ENCODE data around the gene PDP2. TPM values are rescaled to one million over a fixed set of nuclear protein-coding genes. Genes with fewer than 3 reads are reported as not detected.

PDP2 gene
- total and polyA plus RNA-seq, 10 donors, result 1.0 to 9.6 (median 5.6) TPM

DNA sequence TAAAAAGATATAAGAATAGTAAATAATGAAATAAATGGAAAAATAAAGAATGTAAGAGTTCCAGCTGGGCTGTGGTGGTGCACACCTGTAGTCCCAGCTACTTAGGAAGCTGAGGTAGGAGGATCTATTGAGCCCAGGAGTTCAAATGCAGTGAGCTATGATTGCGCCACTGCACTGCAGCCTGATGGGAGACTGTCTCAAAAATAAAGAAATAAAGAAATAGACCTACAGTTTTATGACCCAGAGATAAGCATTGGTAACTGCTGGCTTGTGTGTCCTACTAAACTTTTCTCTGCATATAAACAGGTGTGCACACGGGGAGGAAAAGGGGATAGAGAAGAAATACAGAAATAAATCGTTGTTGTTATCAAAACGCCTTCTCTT is 7.8 kb upstream of the PDP2 start:
- TF ChIP-seq POLR2A (IDR thresholded peaks at IDR 0.05), result no peak
- TF ChIP-seq, protein P1, sequence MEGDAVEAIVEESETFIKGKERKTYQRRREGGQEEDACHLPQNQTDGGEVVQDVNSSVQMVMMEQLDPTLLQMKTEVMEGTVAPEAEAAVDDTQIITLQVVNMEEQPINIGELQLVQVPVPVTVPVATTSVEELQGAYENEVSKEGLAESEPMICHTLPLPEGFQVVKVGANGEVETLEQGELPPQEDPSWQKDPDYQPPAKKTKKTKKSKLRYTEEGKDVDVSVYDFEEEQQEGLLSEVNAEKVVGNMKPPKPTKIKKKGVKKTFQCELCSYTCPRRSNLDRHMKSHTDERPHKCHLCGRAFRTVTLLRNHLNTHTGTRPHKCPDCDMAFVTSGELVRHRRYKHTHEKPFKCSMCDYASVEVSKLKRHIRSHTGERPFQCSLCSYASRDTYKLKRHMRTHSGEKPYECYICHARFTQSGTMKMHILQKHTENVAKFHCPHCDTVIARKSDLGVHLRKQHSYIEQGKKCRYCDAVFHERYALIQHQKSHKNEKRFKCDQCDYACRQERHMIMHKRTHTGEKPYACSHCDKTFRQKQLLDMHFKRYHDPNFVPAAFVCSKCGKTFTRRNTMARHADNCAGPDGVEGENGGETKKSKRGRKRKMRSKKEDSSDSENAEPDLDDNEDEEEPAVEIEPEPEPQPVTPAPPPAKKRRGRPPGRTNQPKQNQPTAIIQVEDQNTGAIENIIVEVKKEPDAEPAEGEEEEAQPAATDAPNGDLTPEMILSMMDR (IDR thresholded peaks at IDR 0.05 in 8 of 11, conservative IDR thresholded peaks at IDR 0.05 in 3 of 11), result no peak
- no peak for TF ChIP-seq POLR2AphosphoS5 (IDR thresholded peaks at IDR 0.05)
- intact Hi-C loops (cut with DNase I; ENCODE audit: low total_unique reads), result no loop called here

DNA sequence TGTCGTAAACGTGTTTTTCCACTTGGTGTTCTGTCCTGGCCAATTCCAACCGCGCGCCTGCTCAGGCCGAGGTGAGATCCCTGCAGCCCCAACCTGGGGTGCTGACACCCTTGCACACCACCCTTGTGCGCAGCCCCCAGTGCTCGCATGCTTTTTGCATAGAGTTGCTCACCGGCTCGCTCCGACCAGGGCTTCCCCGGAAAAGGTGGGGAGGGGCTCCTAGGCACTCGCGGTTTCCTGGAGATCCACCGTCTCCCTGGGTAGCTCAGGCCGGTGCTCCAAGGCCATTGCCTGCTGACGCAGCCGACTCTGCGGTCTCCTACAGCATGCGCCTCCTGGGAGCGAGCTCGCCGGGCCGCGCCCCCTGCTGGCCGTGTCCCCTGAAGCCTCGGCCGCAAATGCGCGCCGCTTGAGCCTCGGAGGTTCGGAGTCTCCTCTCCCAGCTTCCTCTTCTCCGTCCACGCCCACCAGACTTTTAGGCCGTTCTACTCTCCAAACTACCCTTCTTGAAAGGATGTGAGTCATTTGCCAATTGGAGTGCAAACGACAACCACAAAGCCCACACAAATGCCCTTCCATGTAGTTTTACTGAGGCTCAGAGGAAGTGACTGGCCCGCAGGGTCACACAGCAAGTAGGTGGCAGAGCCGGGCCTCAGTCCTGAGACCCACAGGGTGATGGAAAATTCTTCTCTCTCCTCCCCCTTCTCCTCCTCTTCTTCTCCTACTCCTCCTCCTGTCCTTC is 7.2 kb upstream of the PDP2 start:
- Histone ChIP-seq H3K4me1 (peaks cover 6 to 40% (median 24%) of the 10 kb centered on the region in 6 donors), H3K36me3 (no peaks in the 10 kb centered on the region), H3K27ac (peak overlapping the region in 7 of 8 donors; percentile 50 to 85 (median 77)), H3K9me3 (no peaks in the 10 kb centered on the region), H3K27me3 (replicated peaks in 1 of 7) (no peaks in the 10 kb centered on the region), H3K4me3 (peak overlapping the region; percentile 23 to 64 (median 30))
- DNase-seq, result peak; percentile 98
- TF ChIP-seq POLR2A (IDR thresholded peaks at IDR 0.05), result no peak
- TF ChIP-seq, protein P1 (IDR thresholded peaks at IDR 0.05 in 8 of 11, conservative IDR thresholded peaks at IDR 0.05 in 3 of 11), result peak; percentile 90 to 99 (median 96)
- peak; percentile 77 to 87 (median 80) for TF ChIP-seq POLR2AphosphoS5 (IDR thresholded peaks at IDR 0.05)
- 3 to 5% (median 4%) methylated on average over 25 to 39 of the region's 39 CpGs for WGBS, 5 donors
- intact Hi-C loops (cut with DNase I; ENCODE audit: low total_unique reads), result no loop called here

More for the DNA sequence above, 7.8 kb upstream of the PDP2 start:
- Histone ChIP-seq H3K4me3 (peak overlapping the region in 7 of 8 donors; percentile 23 to 64 (median 30)), H3K9me3 (no peaks in the 10 kb centered on the region), H3K36me3 (no peaks in the 10 kb centered on the region), H3K4me1 (peaks cover 6 to 41% (median 24%) of the 10 kb centered on the region in 6 donors), H3K27ac (peak overlapping the region in 6 of 8 donors; percentile 50 to 85 (median 78)), H3K27me3 (replicated peaks in 1 of 7) (no peaks in the 10 kb centered on the region)
- 38 to 55% (median 47%) methylated on average over 4 of the region's 4 CpGs for WGBS, 5 donors
- no peak for DNase-seq

DNA sequence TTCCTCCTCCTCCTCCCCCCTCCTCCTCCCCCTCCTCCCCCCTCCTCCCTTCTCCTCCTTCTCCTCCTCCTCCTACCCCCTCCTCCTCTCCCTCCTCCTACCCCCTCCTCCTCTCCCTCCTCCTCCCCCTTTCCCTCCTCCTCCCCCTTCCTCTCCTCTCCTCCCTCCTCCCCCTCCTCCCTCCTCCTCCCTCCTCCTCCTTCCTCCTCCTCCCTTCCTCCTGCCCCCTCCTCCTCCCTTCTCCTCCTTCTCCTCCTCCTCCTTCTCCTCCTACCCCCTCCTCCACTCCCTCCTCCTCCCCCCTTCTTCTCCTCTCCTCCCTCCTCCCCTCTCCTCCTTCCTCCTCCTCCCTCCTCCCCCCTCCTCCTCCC is 6.6 kb upstream of the PDP2 start:
- intact Hi-C loops (cut with DNase I; ENCODE audit: low total_unique reads), result no loop called here
- DNase-seq, result no peak
- Histone ChIP-seq H3K36me3 (no peaks in the 10 kb centered on the region), H3K9me3 (no peaks in the 10 kb centered on the region), H3K4me3 (peak overlapping the region in 1 of 8 donors; percentile 64), H3K27me3 (replicated peaks in 1 of 7) (no peaks in the 10 kb centered on the region), H3K4me1 (peaks cover 6 to 43% (median 25%) of the 10 kb centered on the region in 6 donors), H3K27ac (peak overlapping the region in 5 of 8 donors; percentile 50 to 85 (median 77))
- TF ChIP-seq, protein P1 (IDR thresholded peaks at IDR 0.05 in 8 of 11, conservative IDR thresholded peaks at IDR 0.05 in 3 of 11), result no peak
- TF ChIP-seq POLR2AphosphoS5 (IDR thresholded peaks at IDR 0.05), result no peak
- no peak for TF ChIP-seq POLR2A (IDR thresholded peaks at IDR 0.05)

DNA sequence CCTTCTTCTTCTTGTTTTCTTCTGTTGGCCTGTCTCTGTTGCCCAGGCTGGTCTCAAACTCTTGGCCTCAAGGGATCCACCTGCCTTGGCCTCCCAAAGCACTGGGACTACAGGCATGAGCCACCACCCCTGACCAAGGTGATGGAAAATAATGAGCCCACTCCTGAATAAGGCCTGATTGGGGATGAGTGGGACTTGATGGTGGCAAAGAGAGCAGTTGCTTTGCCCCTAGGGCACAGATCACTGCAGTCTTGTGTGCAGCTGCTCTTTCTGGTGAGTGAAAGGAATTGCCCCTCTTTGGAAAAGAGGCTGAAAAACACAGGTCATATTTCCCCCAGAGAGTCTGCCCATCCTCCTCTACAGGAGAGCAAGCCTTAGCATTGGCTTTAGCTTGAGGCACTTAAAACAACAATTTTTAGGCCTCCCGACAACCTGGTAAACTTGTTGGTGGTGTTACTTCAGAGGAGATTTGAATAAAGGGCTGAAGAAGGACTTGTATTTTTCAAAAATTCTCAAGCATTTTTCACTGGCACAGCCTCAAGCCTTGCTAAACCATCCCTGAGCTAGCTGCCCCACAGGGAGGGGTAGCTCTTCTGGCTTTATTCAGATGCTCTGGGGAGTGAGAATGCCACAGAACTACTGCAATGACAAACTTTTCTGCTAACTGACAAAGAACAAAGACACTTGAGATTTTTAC is 6.1 kb upstream of the PDP2 start:
- WGBS, 5 donors, result 67 to 88% (median 73%) methylated on average over 1 of the region's 1 CpG
- H3K4me1 ChIP-seq, result peaks cover 6 to 44% (median 25%) of the 10 kb centered on the region in 6 donors
- no peak overlapping the region for H3K4me3 ChIP-seq
- intact Hi-C loops (cut with DNase I; ENCODE audit: low total_unique reads), result no loop called here
- peak overlapping the region in 6 of 8 donors; percentile 33 to 85 (median 70) for H3K27ac ChIP-seq
- no peaks in the 10 kb centered on the region for H3K27me3 ChIP-seq (replicated peaks in 1 of 7)
- no peak for TF ChIP-seq POLR2A (IDR thresholded peaks at IDR 0.05)
- TF ChIP-seq, protein P1 (IDR thresholded peaks at IDR 0.05 in 8 of 11, conservative IDR thresholded peaks at IDR 0.05 in 3 of 11), result peak in 1 of 11 experiments; percentile 23
- DNase-seq, result no peak
- no peaks in the 10 kb centered on the region for H3K36me3 ChIP-seq
- H3K9me3 ChIP-seq, result no peaks in the 10 kb centered on the region
